Measurements from ENCODE around the gene PHF19. TPM values are rescaled to one million over a fixed set of nuclear protein-coding genes. Genes with fewer than 3 reads are reported as not detected.

The PHF19 gene
- total and polyA plus RNA-seq, 4 experiments from 2014 or later, result 15.4 to 201 (median 106) TPM

DNA sequence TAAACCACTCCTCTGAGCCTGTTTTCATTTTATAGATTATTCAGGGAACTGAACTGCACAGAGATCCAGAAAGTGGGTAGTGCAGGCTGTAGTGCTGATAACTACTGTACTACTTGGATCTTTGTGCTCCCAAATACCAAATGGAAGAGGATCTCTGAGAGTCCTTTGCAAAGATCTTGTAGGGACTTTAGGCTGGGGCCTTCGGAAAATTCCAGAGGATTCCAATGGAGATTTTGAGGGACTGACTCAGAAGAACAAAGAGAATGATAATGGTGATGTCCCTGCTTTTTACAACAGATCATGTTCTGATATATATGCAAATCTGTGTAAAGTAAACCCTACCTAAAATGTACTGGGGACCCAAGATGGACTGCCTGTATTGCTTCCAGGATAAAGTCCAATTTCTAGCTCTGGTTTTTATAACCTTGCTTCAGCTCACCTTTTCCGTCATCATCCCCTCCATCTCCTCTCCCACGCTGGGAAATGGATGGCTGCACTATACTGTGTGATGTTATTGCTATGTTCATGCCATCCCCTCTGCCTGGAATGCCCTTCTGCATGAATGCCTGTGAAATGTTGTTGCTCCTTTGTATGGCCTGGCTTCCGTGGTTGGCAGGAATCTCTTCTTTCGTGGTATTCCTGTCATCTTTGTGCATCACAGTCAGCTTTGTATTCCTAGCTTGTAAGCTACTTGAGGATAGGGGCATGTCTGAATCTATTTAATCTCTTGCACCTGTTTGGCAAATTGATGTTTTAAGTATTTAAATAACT, 24.6 kb downstream of the PHF19 start:
- ChIA-PET CTCF (ENCODE audit: partially characterized antibody) (interaction anchor here (1.1 kb wide), 1 partner anchor 17 kb away, joined by 5 read pairs; no protein-coding TSS in a partner anchor), POLR2A (ENCODE audit: partially characterized antibody) (interaction anchor here (0.8 to 1.8 kb wide), 4 partner anchors 8 to 59 kb away, joined by 3 to 9 read pairs (median 4); partner anchors contain the start of gene FBXW2)
- Histone ChIP-seq H3K4me3 (ENCODE audit: low read length in 2 of 2) (no peak overlapping the region), H3K36me3 (ENCODE audit: insufficient read depth, low read length) (peaks cover 27% of the 10 kb centered on the region), H3K27me3 (ENCODE audit: insufficient read depth, low read length) (no peaks in the 10 kb centered on the region), H3K27ac (ENCODE audit: low read depth, low read length) (no peak overlapping the region), H3K9me3 (ENCODE audit: control insufficient read depth in 1 of 2, low read length in 2 of 2) (no peaks in the 10 kb centered on the region), H3K4me1 (ENCODE audit: insufficient read depth, low read length) (peaks cover 9% of the 10 kb centered on the region)
- peaks cover 32 to 63% of the 10 kb centered on the region in 2 donors for H3K36me3 Mint-ChIP-seq
- peaks cover 8 to 24% (median 19%) of the 10 kb centered on the region in 4 donors for H3K4me1 Mint-ChIP-seq
- intact Hi-C loops (cut with micrococcal nuclease), result no loop called here
- no peaks in the 10 kb centered on the region for H3K9me3 Mint-ChIP-seq
- H3K27me3 Mint-ChIP-seq, result no peaks in the 10 kb centered on the region
- no peak overlapping the region for H3K4me3 Mint-ChIP-seq
- no peak for DNase-seq
- H3K27ac Mint-ChIP-seq, result peak overlapping the region in 4 of 7 donors; percentile 31 to 78 (median 56)

DNA sequence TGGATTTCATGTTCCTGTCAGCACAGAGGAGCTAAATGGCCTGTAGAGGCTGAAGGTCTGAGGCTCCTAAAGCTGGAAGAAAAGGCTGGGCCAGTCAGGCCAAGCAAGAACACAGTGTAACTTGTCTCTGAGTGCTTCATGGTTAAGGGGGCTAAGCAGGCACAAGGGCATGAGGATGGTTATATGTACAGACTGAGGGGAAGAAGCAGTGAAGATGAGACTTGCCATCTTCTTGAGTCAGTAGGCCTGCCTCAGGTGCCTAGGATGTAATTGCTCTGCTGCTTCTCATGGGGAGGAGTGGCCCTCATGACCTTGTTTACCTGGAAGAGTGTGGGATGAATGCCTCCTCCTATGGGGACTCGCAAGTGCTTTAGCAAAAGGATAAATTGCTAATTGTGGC, 25.5 kb downstream of the PHF19 start:
- Histone ChIP-seq H3K27ac (ENCODE audit: low read depth, low read length) (no peak overlapping the region), H3K4me1 (ENCODE audit: insufficient read depth, low read length) (peaks cover 19% of the 10 kb centered on the region), H3K9me3 (ENCODE audit: control insufficient read depth in 1 of 2, low read length in 2 of 2) (no peaks in the 10 kb centered on the region), H3K27me3 (ENCODE audit: insufficient read depth, low read length) (no peaks in the 10 kb centered on the region), H3K4me3 (ENCODE audit: low read length in 2 of 2) (no peak overlapping the region), H3K36me3 (ENCODE audit: insufficient read depth, low read length) (peaks cover 22% of the 10 kb centered on the region)
- Mint-ChIP-seq H3K27me3 (no peaks in the 10 kb centered on the region), H3K27ac (peak overlapping the region in 5 of 7 donors; percentile 23 to 86 (median 48)), H3K9me3 (no peaks in the 10 kb centered on the region), H3K4me1 (peaks cover 16 to 34% (median 28%) of the 10 kb centered on the region in 4 donors), H3K4me3 (no peak overlapping the region), H3K36me3 (peaks cover 36 to 64% of the 10 kb centered on the region in 2 donors)
- ChIA-PET CTCF (ENCODE audit: partially characterized antibody) (interaction anchor here (1.0 to 1.2 kb wide), 2 partner anchors 85 to 208 kb away, joined by 4 read pairs; no protein-coding TSS in a partner anchor), POLR2A (ENCODE audit: partially characterized antibody) (interaction anchor here (0.9 to 2.1 kb wide), 4 partner anchors 16 to 85 kb away, joined by 3 to 7 read pairs (median 3); no protein-coding TSS in a partner anchor)
- no peak for DNase-seq
- intact Hi-C loops (cut with micrococcal nuclease), result no loop called here

DNA sequence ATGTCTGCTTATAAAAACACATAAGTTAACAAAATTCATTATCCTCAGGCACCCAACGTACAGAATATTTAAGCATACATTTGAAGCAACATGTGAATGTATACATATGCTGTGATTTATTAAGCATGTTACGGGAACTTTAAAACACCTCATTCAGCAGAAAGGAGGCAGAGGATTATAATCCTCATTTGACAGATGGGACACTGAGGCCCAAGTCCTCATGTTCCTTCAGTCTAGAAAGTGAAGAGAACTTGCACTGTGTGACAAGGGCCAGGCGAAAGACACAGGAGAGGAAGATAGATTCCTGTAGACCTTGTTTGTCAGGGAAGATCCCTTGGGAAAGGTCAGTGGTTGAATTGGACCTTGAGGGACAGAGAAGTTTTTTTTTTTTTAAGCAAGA, 26.7 kb downstream of the PHF19 start:
- no peaks in the 10 kb centered on the region for H3K9me3 ChIP-seq (ENCODE audit: control insufficient read depth in 1 of 2, low read length in 2 of 2)
- H3K9me3 Mint-ChIP-seq, result no peaks in the 10 kb centered on the region
- no peak for DNase-seq
- H3K4me1 ChIP-seq (ENCODE audit: insufficient read depth, low read length), result peaks cover 30% of the 10 kb centered on the region
- H3K36me3 Mint-ChIP-seq, result peaks cover 48 to 65% of the 10 kb centered on the region in 2 donors
- peak overlapping the region in 5 of 7 donors; percentile 23 to 85 (median 74) for H3K27ac Mint-ChIP-seq
- H3K27me3 ChIP-seq (ENCODE audit: insufficient read depth, low read length), result no peaks in the 10 kb centered on the region
- H3K4me3 Mint-ChIP-seq, result no peak overlapping the region
- peaks cover 20% of the 10 kb centered on the region for H3K36me3 ChIP-seq (ENCODE audit: insufficient read depth, low read length)
- POLR2A ChIA-PET (ENCODE audit: partially characterized antibody), result interaction anchor here (0.7 to 2.1 kb wide), 6 partner anchors 16 to 73 kb away, joined by 3 to 7 read pairs (median 3); no protein-coding TSS in a partner anchor
- peaks cover 26 to 46% (median 39%) of the 10 kb centered on the region in 4 donors for H3K4me1 Mint-ChIP-seq
- intact Hi-C loops (cut with micrococcal nuclease), result no loop called here
- no peak overlapping the region for H3K4me3 ChIP-seq (ENCODE audit: low read length in 2 of 2)
- H3K27me3 Mint-ChIP-seq, result no peaks in the 10 kb centered on the region
- no peak overlapping the region for H3K27ac ChIP-seq (ENCODE audit: low read depth, low read length)
- CTCF ChIA-PET (ENCODE audit: partially characterized antibody), result no interaction called here

DNA sequence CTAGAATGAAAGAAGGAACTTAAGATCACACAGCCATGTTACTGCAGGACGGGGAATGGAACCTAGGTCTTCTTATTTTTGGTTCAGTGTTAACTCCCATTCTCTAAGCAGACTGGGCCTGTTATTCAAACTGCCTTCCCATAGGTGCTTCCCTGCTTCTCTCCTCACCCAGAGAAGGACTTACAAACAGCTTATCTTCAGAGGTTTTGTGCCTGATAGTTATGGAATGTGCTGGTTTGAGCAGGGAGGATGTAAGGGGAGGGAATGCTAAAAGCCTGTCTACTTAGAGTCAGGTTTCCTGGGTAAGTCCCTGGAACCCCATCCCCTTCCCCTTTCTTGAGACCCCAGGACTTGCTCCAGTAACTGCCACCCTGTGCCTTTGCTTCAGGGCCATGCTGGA, 30.1 kb downstream of the PHF19 start:
- ChIA-PET CTCF (ENCODE audit: partially characterized antibody) (interaction anchor here (0.9 to 2.7 kb wide), 16 partner anchors 14 to 228 kb away, joined by 3 to 16 read pairs (median 4); partner anchors contain the start of genes CNTRL, FBXW2 and TRAF1), POLR2A (ENCODE audit: partially characterized antibody) (interaction anchor here (0.8 to 7.4 kb wide), 22 partner anchors 9 to 354 kb away, joined by 3 to 149 read pairs (median 7); partner anchors contain the start of genes FBXW2, PHF19, RAB14 and TRAF1)
- H3K27ac Mint-ChIP-seq, result peak overlapping the region; percentile 91 to 98 (median 98)
- no peaks in the 10 kb centered on the region for H3K9me3 Mint-ChIP-seq
- peak overlapping the region; percentile 98 for H3K27ac ChIP-seq (ENCODE audit: low read depth, low read length)
- no peaks in the 10 kb centered on the region for H3K27me3 Mint-ChIP-seq
- peak overlapping the region in 1 of 2 donors; percentile 4 for H3K4me3 ChIP-seq (ENCODE audit: low read length in 2 of 2)
- no peaks in the 10 kb centered on the region for H3K9me3 ChIP-seq (ENCODE audit: control insufficient read depth in 1 of 2, low read length in 2 of 2)
- DNase-seq, result no peak
- H3K36me3 ChIP-seq (ENCODE audit: insufficient read depth, low read length), result peaks cover 8% of the 10 kb centered on the region
- H3K27me3 ChIP-seq (ENCODE audit: insufficient read depth, low read length), result no peaks in the 10 kb centered on the region
- intact Hi-C loops (cut with micrococcal nuclease), result loop anchor here (1.0 kb wide), 1 partner anchor 89 kb away; no protein-coding TSS in a partner anchor
- H3K4me3 Mint-ChIP-seq, result peak overlapping the region in 7 of 8 donors; percentile 10 to 97 (median 66)
- peaks cover 46 to 80% (median 66%) of the 10 kb centered on the region in 4 donors for H3K4me1 Mint-ChIP-seq
- peaks cover 55 to 59% of the 10 kb centered on the region in 2 donors for H3K36me3 Mint-ChIP-seq
- H3K4me1 ChIP-seq (ENCODE audit: insufficient read depth, low read length), result peaks cover 59% of the 10 kb centered on the region

DNA sequence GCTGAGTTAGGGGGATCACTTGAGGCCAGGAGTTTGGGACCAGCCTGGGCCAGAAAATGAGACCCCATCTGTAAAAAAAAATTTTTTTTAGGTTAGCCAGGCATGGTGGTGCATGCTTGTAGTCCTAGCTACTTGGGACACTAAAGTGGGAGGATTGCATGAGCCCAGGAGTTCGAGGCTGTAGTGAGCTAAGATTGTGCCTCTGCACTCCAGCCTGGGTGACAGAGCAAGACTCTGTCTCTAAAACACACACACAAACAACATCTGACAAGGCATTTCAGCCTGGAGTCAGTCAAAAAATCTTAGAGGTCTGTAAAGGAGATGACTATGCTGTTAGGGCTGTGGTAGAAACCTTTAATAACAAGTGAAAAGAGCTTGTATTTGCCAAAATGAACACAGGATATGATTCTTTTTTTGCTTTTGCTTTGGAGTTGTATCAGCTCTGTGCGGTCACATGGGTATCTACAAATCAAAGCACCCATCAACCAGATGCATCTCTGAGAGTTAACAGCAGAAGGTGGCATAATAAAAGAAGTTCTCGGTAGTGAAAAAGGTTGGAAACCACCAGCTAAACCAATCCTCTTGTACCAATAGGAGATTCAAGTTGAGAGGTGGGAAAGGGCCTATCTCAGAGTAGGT, 30.6 kb downstream of the PHF19 start:
- peak overlapping the region; percentile 98 for H3K27ac ChIP-seq (ENCODE audit: low read depth, low read length)
- intact Hi-C loops (cut with micrococcal nuclease), result loop anchor here (1.0 kb wide), 1 partner anchor 90 kb away; no protein-coding TSS in a partner anchor
- peak overlapping the region in 1 of 2 donors; percentile 4 for H3K4me3 ChIP-seq (ENCODE audit: low read length in 2 of 2)
- H3K36me3 Mint-ChIP-seq, result peaks cover 58 to 59% of the 10 kb centered on the region in 2 donors
- peak overlapping the region; percentile 59 to 97 (median 64) for H3K4me3 Mint-ChIP-seq
- no peaks in the 10 kb centered on the region for H3K27me3 Mint-ChIP-seq
- no peaks in the 10 kb centered on the region for H3K9me3 Mint-ChIP-seq
- H3K27me3 ChIP-seq (ENCODE audit: insufficient read depth, low read length), result no peaks in the 10 kb centered on the region
- peak; percentile 70 to 85 (median 78) for DNase-seq
- CTCF ChIA-PET (ENCODE audit: partially characterized antibody), result interaction anchor here (0.9 to 2.7 kb wide), 16 partner anchors 14 to 229 kb away, joined by 3 to 16 read pairs (median 4); partner anchors contain the start of genes CNTRL, FBXW2 and TRAF1
- H3K9me3 ChIP-seq (ENCODE audit: control insufficient read depth in 1 of 2, low read length in 2 of 2), result no peaks in the 10 kb centered on the region
- H3K4me1 Mint-ChIP-seq, result peaks cover 50 to 85% (median 71%) of the 10 kb centered on the region in 4 donors
- H3K36me3 ChIP-seq (ENCODE audit: insufficient read depth, low read length), result peaks cover 4% of the 10 kb centered on the region
- peaks cover 64% of the 10 kb centered on the region for H3K4me1 ChIP-seq (ENCODE audit: insufficient read depth, low read length)
- POLR2A ChIA-PET (ENCODE audit: partially characterized antibody), result interaction anchor here (0.8 to 7.4 kb wide), 22 partner anchors 10 to 355 kb away, joined by 3 to 149 read pairs (median 7); partner anchors contain the start of genes FBXW2, PHF19, RAB14 and TRAF1
- peak overlapping the region; percentile 91 to 98 (median 98) for H3K27ac Mint-ChIP-seq

DNA sequence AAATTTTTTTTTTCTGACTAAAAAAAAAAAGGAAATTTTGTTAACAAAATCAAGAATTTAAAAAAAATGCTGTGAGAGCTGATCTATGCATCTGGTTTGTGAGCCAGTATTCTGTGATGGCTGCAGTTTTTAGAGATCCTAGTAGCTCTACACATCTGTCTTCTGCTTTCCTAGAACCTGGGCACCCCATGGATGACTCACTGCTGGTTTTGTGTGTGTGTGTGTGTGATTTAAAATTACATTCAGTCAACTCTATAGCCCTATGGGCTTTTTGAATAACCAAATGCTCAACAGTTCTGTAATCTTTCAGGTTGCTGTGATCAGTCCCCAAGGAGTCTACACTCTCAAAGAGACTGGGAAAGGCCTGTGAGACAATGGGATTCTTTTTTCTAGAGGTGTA, 31.7 kb downstream of the PHF19 start:
- H3K4me3 ChIP-seq (ENCODE audit: low read length in 2 of 2), result no peak overlapping the region
- H3K27ac ChIP-seq (ENCODE audit: low read depth, low read length), result peak overlapping the region; percentile 98
- POLR2A ChIA-PET (ENCODE audit: partially characterized antibody), result interaction anchor here (0.5 to 7.4 kb wide), 10 partner anchors 8 to 91 kb away, joined by 3 to 149 read pairs (median 36); partner anchors contain the start of genes FBXW2, PHF19 and TRAF1
- peaks cover 51 to 58% of the 10 kb centered on the region in 2 donors for H3K36me3 Mint-ChIP-seq
- no peaks in the 10 kb centered on the region for H3K9me3 Mint-ChIP-seq
- H3K4me1 ChIP-seq (ENCODE audit: insufficient read depth, low read length), result peaks cover 69% of the 10 kb centered on the region
- no peaks in the 10 kb centered on the region for H3K27me3 Mint-ChIP-seq
- peak overlapping the region; percentile 30 to 98 (median 98) for H3K27ac Mint-ChIP-seq
- H3K4me1 Mint-ChIP-seq, result peaks cover 51 to 79% (median 69%) of the 10 kb centered on the region in 4 donors
- no peaks in the 10 kb centered on the region for H3K36me3 ChIP-seq (ENCODE audit: insufficient read depth, low read length)
- peak overlapping the region in 7 of 8 donors; percentile 5 to 98 (median 94) for H3K4me3 Mint-ChIP-seq
- no peaks in the 10 kb centered on the region for H3K27me3 ChIP-seq (ENCODE audit: insufficient read depth, low read length)
- no peaks in the 10 kb centered on the region for H3K9me3 ChIP-seq (ENCODE audit: control insufficient read depth in 1 of 2, low read length in 2 of 2)
- intact Hi-C loops (cut with micrococcal nuclease), result no loop called here
- CTCF ChIA-PET (ENCODE audit: partially characterized antibody), result interaction anchor here (0.5 to 3.5 kb wide), 9 partner anchors 14 to 122 kb away, joined by 3 to 15 read pairs (median 4); partner anchors contain the start of gene FBXW2
- DNase-seq, result no peak
